ENCODE data around the gene ATRNL1.

The ATRNL1 gene

GRCh38 chr10:115882021-115882420, 788.9 kb downstream of the ATRNL1 start:
- no peak for DNase-seq (ENCODE audit: low read depth in 2 of 2, low spot score in 1 of 2)

DNA sequence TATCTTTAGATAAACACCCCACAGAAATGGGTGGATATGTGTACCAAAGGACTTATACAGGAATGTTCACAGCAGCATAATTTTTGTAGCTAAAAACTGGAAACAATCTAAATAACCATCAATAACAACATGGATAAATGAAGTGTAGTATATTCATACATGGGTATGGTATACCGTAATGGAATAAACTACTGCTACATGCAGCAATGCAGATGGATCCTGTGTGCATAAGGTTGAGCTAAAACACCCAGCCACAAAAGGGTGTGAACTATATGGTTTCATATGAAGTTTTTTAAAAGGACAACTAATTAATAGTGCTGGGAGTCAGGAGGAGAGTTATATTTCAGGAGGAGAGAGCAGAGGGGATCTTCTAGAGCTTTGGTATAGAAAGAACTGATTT, 790.2 kb downstream of the ATRNL1 start:
- DNase-seq (ENCODE audit: low read depth in 2 of 2, low spot score in 1 of 2), result no peak

- DNase-seq (ENCODE audit: low read depth in 2 of 2, low spot score in 1 of 2), result no peak
Measured at GRCh38 chr10:115884331-115884730, 791.2 kb downstream of the ATRNL1 start.

DNA sequence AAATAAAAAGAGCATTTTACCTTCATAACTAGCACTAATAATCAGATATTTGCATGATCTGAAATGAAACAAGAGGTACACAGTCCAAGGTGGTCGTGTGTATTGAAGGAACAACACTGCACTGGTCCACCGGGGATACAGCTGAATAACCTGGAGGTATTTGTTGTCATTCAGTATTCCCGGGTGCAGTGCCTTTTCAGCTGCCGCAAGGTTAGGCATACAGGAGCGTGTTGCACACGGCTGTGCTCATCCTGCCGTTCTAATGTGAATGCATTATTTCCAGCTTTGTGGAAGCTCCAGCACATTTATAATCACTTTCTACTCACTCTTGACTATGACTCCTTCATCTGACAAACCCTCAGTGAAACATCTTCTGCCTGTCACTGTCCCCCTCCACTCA, 802.0 kb downstream of the ATRNL1 start:
- no peak for DNase-seq (ENCODE audit: low read depth in 2 of 2, low spot score in 1 of 2)

DNA sequence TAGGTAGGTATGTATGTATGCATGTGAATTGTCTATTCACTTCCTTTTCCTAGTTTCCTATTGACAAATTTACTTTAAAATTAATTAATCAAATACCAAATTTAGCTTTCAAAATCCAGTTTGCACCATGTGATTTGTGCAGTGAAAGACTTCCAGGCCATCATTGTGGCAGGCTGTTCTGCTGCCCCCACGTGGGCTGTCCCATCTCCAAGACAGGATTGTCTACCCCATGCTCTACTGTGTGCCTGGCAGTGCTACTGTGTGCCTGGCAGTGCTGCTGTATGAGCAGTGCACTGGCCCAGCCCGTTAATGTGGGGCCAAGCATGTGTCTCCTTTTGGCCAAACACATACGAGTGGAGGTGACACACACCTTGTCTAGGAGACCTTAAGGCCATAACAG, 805.1 kb downstream of the ATRNL1 start:
- no peak for DNase-seq (ENCODE audit: low read depth in 2 of 2, low spot score in 1 of 2)

DNA sequence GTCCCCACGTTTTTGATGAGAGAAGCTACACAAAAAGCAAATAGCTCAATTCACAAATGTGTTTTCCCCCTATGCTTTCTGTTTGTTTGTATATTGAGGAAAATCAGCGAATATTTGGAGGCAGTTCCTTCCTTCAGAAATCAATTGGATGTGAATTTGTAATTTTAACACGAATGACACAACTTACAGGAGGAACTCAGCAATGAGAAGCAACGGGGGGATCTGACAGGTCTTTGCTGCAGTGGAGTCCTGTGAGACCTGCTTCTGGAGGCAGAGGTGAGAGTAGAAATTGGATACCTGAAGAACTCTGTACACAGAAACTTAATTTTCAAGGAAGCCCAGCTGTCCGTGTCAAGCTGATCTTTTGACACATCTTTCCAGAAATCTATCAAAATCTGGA, 809.4 kb downstream of the ATRNL1 start:
- no peak for DNase-seq (ENCODE audit: low read depth in 2 of 2, low spot score in 1 of 2)

- no peak for DNase-seq (ENCODE audit: low read depth in 2 of 2, low spot score in 1 of 2)
Measured at GRCh38 chr10:115903207-115903606, 810.0 kb downstream of the ATRNL1 start.

DNA sequence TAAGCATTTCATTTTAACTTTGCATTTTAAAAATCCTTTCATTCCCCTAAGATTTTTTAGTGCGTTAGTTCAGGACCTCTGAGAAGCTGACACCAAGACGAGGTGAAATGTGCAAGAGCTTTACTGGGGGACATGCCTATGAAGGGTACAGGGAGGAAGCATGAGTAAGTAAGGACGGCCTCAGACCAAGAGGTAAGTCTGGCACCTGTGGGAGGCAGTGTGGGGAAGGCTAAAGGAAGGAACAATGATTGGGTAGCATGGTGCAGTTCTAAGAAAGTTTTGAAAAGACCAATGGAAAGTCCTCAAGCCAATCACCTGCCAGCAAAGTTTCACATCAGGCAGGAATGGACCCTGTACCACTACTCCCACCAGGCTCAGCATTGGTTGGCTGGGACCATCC, 810.7 kb downstream of the ATRNL1 start:
- DNase-seq (ENCODE audit: low read depth in 2 of 2, low spot score in 1 of 2), result no peak

DNA sequence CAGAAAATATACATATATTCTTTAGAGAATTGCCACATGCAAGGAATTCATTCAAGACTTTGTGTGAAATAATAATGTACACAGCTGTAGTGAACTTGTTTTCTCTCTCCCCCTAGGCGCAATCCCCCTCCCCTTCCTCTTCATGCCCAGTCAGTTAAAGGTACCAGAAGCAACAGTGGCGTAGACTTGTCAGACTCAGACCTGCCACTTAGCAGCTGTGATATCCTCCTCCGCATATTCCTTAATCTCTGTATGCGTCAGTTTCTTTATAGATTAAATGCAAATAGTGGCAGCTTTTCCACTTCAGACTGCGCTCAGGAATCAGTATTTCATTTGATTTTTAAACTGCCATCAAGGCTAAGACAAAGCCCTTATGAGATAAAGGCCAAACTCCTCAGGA, 815.9 kb downstream of the ATRNL1 start:
- DNase-seq (ENCODE audit: low read depth in 2 of 2, low spot score in 1 of 2), result no peak

- no peak for DNase-seq (ENCODE audit: low read depth in 2 of 2, low spot score in 1 of 2)
Measured at GRCh38 chr10:115909962-115910731, 817.0 kb downstream of the ATRNL1 start.

- no peak for DNase-seq (ENCODE audit: low read depth in 2 of 2, low spot score in 1 of 2)
Measured at GRCh38 chr10:115914475-115914874, 821.3 kb downstream of the ATRNL1 start.

GRCh38 chr10:115915429-115915828, 822.3 kb downstream of the ATRNL1 start:
- DNase-seq (ENCODE audit: low read depth in 2 of 2, low spot score in 1 of 2), result no peak

GRCh38 chr10:115918812-115919211, 825.6 kb downstream of the ATRNL1 start:
- no peak for DNase-seq (ENCODE audit: low read depth in 2 of 2, low spot score in 1 of 2)

GRCh38 chr10:115921795-115922194, 828.6 kb downstream of the ATRNL1 start:
- no peak for DNase-seq (ENCODE audit: low read depth in 2 of 2, low spot score in 1 of 2)

GRCh38 chr10:115931309-115931708, 838.1 kb downstream of the ATRNL1 start:
- no peak for DNase-seq (ENCODE audit: low read depth in 2 of 2, low spot score in 1 of 2)

DNA sequence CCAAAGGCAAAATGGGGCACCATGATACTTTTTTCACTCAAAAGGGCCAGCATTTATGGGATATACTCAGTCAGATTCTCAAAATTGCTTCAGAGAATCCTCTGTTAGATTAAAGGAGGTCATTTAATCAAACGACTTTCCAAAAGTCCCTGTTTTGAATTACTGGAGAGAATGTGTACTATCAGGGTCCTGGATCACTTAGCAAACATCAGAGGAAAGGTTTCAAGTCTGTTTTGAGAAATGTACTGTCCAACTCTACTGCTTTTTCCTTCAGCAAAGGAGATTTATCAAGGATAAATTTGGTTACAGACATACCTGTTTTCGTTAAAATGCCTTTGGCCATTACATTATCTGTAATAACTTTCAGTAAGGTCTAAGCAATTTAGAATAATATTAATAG, 838.9 kb downstream of the ATRNL1 start:
- no peak for DNase-seq (ENCODE audit: low read depth in 2 of 2, low spot score in 1 of 2)

- no peak for DNase-seq (ENCODE audit: low read depth in 2 of 2, low spot score in 1 of 2)
Measured at GRCh38 chr10:115933098-115933497, 839.9 kb downstream of the ATRNL1 start.

DNA sequence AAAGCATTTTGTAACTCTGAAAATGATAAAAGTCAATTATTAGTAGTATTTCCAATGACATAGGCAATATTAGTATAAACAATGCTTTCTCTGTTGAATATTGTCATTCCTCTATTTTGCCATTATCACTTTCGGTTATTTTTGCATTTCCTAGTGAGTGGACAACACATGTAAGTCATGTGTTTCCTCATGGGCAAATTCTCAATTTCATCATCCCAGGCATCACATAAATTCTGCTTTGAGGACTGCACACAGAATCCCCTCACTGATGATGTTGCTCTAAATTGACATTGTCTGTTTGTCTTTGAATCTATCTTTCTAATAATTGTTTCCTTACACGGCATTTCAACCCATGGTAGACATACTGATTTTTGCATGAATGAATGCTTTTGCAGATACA, 842.6 kb downstream of the ATRNL1 start:
- DNase-seq (ENCODE audit: low read depth in 2 of 2, low spot score in 1 of 2), result no peak

DNA sequence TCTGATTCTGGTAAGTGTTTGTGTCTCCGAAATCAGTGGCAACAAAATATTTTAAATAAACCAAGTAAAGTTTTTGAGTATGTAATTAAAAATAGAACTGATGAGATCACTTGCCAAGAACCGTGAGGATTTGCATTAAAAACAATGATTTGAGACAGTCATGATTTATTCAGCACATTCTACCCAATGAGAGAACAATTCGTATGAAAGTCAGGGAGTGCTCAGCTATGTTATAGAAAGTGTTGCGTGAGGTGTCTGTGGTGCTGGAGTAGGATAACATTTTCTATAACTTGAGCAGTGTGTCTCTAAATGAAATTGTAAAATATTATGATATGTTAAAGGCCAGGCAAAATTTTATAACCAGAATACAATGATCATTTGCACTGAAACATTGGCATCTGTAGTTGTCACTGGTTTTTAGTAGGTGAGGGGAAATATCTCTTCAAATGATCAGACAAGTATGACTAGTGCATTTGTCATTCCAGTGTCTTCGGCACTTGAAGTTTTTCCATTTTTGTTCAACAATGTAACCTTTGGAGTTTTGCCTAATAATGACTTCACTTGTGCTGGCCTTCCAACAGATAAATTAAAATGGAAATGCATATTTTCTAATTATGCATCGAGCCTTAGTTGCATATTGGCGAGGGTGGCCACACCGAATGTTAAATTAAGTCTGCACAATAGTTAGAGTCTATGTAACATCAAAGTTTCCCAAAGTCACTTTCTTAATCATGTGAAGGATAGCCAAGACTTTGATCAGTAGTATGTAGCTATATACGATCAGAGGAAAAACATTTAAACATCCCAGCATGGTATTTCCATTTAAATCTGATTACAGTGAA, 844.0 kb downstream of the ATRNL1 start:
- DNase-seq (ENCODE audit: low read depth in 2 of 2, low spot score in 1 of 2), result no peak

GRCh38 chr10:115937768-115938056, 844.5 kb downstream of the ATRNL1 start:
- DNase-seq (ENCODE audit: low read depth in 2 of 2, low spot score in 1 of 2), result no peak

GRCh38 chr10:115939101-115939854, 846.1 kb downstream of the ATRNL1 start:
- no peak for DNase-seq (ENCODE audit: low read depth in 2 of 2, low spot score in 1 of 2)

GRCh38 chr10:115941361-115941771, 848.2 kb downstream of the ATRNL1 start:
- DNase-seq (ENCODE audit: low read depth in 2 of 2, low spot score in 1 of 2), result no peak
